Mucosa of rectum (tissue), 2 donors: Measurements from ENCODE around the gene CHRNE.

Source experiments
- H3K27ac ChIP-seq, 2 donors: one replicate each; pipeline ENCODE4 v1.7.0; 2013; ENCODE audit warnings: inconsistent platforms in 2 of 2, low read depth in 2 of 2, low read length in 2 of 2
- H3K27me3 ChIP-seq, 2 donors: one replicate each; pipeline ENCODE4 v1.7.0; 2013; ENCODE audit warnings: low read length in 2 of 2; ENCODE audit not compliant: control insufficient read depth in 2 of 2, insufficient read depth in 2 of 2
- H3K36me3 ChIP-seq, 2 donors: one replicate each; pipeline ENCODE4 v1.7.0; 2013; ENCODE audit warnings: low read length in 2 of 2; ENCODE audit not compliant: control insufficient read depth in 2 of 2, insufficient read depth in 2 of 2
- H3K4me1 ChIP-seq, 2 donors: one replicate each; pipeline ENCODE4 v1.7.0; 2013; ENCODE audit warnings: low read length in 2 of 2, mild to moderate bottlenecking in 1 of 2; ENCODE audit not compliant: control insufficient read depth in 2 of 2, insufficient read depth in 2 of 2
- H3K4me3 ChIP-seq, 2 donors: one replicate each; pipeline ENCODE4 v1.7.0; 2013; ENCODE audit warnings: low read length in 2 of 2
- H3K9ac ChIP-seq, 2 donors: one replicate each; pipeline ENCODE4 v1.7.0; 2013; ENCODE audit warnings: low read length in 2 of 2, low read depth in 1 of 2, mild to moderate bottlenecking in 1 of 2
- H3K9me3 ChIP-seq, 2 donors: one replicate each; pipeline ENCODE4 v1.7.0; 2013; ENCODE audit warnings: low read length in 2 of 2; ENCODE audit not compliant: control insufficient read depth in 2 of 2
- donor health status: healthy.
- donor health status: Normal muscosa, but diverticular disease.

The CHRNE gene

DNA sequence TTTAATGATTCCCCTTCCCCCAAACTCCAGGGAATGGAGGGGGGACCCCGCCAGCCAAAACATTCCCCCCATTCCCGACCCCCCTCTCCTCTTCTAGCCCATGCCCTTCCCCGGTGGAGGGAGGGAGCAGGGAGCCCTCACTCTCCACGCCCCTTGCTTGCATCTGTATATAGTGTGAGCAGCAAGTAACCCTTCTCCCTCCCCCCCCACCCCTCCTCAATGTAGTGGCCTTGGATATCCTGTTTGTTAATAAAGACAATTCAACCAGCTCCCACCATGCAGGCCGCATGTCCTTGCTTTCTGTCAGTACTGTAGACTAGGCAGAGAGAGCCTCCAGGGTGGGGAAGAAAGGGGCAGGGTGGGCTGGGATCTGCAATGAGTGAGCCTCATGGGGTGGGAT lies 5.1 kb downstream of the CHRNE start:
- H3K4me3 ChIP-seq, result no peak overlapping the region
- H3K9me3 ChIP-seq, result no peaks in the 10 kb centered on the region
- H3K9ac ChIP-seq, result no peak overlapping the region
- H3K27ac ChIP-seq, result no peak overlapping the region
- H3K36me3 ChIP-seq, result peaks cover 41 to 46% of the 10 kb centered on the region in 2 donors
- peaks cover 4 to 5% of the 10 kb centered on the region in 2 donors for H3K27me3 ChIP-seq
- H3K4me1 ChIP-seq, result peaks cover 17 to 21% of the 10 kb centered on the region in 2 donors

DNA sequence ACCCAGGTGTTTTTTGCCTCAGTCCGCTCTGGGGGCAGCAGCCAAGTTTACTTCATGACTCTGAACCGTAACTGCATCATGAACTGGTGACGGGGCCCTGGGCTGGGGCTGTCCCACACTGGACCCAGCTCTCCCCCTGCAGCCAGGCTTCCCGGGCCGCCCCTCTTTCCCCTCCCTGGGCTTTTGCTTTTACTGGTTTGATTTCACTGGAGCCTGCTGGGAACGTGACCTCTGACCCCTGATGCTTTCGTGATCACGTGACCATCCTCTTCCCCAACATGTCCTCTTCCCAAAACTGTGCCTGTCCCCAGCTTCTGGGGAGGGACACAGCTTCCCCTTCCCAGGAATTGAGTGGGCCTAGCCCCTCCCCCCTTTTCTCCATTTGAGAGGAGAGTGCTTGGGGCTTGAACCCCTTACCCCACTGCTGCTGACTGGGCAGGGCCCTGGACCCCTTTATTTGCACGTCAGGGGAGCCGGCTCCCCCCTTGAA lies 5.7 kb downstream of the CHRNE start:
- Histone ChIP-seq H3K36me3 (peaks cover 44 to 50% of the 10 kb centered on the region in 2 donors), H3K4me1 (peaks cover 15 to 17% of the 10 kb centered on the region in 2 donors), H3K9ac (no peak overlapping the region), H3K27ac (no peak overlapping the region), H3K4me3 (no peak overlapping the region), H3K27me3 (peaks cover 4 to 5% of the 10 kb centered on the region in 2 donors), H3K9me3 (no peaks in the 10 kb centered on the region)

DNA sequence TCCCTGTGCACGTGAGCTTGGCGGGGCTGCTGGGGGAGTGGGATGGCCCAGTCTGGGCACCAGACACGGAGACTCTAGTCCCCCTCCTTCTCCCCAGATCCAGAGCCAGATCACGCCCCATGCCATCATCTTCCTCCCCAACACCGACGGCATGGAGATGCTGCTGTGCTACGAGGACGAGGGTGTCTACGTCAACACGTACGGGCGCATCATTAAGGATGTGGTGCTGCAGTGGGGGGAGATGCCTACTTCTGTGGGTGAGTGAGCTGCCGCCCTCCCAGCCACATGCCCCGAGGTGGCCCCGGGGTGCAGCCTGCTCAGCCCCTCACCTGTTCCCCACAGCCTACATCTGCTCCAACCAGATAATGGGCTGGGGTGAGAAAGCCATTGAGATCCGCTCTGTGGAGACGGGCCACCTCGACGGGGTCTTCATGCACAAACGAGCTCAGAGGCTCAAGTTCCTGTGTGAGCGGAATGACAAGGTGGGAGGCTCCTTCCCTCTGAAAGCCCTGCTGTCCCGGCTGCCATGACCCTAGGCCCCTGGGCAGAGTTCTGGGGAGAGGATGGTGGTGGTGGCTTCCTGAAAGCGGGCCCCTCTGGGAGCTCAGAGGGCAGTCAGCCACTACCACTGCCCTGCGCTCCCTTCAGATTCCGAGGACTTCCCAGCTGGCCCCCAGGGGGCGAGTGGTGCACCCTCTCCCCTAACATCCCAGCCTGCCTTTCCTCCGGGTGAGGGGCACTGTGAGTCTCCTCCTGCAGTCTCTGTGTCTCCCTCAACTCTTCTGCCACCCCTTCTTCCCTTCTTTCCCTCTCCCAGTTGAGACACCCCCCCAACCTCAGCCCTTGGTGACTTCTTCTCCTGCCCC lies 6.3 kb downstream of the CHRNE start:
- peaks cover 49 to 56% of the 10 kb centered on the region in 2 donors for H3K36me3 ChIP-seq
- peaks cover 15 to 17% of the 10 kb centered on the region in 2 donors for H3K4me1 ChIP-seq
- H3K9me3 ChIP-seq, result no peaks in the 10 kb centered on the region
- H3K27me3 ChIP-seq, result peaks cover 4 to 5% of the 10 kb centered on the region in 2 donors
- no peak overlapping the region for H3K27ac ChIP-seq
- H3K4me3 ChIP-seq, result no peak overlapping the region
- H3K9ac ChIP-seq, result no peak overlapping the region

DNA sequence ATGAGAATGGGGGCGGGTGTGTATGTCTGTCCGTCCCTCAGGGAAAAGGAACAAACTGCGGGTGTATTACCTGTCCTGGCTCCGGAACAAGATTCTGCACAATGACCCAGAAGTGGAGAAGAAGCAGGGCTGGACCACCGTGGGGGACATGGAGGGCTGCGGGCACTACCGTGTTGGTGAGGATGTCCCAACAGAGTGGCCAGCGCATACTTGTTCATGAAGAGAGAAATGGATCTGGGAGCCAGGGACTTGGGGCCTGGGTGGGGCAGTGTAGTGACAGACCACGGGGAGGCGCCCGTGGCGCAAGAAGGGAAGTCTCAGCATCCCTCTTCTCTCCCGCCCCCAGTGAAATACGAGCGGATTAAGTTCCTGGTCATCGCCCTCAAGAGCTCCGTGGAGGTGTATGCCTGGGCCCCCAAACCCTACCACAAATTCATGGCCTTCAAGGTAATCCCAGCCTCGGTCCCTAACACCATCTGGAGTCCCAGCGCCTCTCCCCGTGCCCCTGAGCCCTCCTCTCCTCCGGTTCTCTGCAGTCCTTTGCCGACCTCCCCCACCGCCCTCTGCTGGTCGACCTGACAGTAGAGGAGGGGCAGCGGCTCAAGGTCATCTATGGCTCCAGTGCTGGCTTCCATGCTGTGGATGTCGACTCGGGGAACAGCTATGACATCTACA lies 7.1 kb downstream of the CHRNE start:
- Histone ChIP-seq H3K36me3 (peaks cover 56 to 64% of the 10 kb centered on the region in 2 donors), H3K4me1 (peaks cover 11 to 17% of the 10 kb centered on the region in 2 donors), H3K27ac (no peak overlapping the region), H3K9ac (no peak overlapping the region), H3K4me3 (no peak overlapping the region), H3K27me3 (peaks cover 4 to 5% of the 10 kb centered on the region in 2 donors), H3K9me3 (no peaks in the 10 kb centered on the region)

- H3K9ac ChIP-seq, result no peak overlapping the region
- no peaks in the 10 kb centered on the region for H3K9me3 ChIP-seq
- peaks cover 63 to 70% of the 10 kb centered on the region in 2 donors for H3K36me3 ChIP-seq
- no peak overlapping the region for H3K4me3 ChIP-seq
- peaks cover 11 to 14% of the 10 kb centered on the region in 2 donors for H3K4me1 ChIP-seq
- no peak overlapping the region for H3K27ac ChIP-seq
- peaks cover 3 to 4% of the 10 kb centered on the region in 2 donors for H3K27me3 ChIP-seq
These were observed 7.8 kb downstream of the CHRNE start for GRCh38 chr17:4895121-4895520.

DNA sequence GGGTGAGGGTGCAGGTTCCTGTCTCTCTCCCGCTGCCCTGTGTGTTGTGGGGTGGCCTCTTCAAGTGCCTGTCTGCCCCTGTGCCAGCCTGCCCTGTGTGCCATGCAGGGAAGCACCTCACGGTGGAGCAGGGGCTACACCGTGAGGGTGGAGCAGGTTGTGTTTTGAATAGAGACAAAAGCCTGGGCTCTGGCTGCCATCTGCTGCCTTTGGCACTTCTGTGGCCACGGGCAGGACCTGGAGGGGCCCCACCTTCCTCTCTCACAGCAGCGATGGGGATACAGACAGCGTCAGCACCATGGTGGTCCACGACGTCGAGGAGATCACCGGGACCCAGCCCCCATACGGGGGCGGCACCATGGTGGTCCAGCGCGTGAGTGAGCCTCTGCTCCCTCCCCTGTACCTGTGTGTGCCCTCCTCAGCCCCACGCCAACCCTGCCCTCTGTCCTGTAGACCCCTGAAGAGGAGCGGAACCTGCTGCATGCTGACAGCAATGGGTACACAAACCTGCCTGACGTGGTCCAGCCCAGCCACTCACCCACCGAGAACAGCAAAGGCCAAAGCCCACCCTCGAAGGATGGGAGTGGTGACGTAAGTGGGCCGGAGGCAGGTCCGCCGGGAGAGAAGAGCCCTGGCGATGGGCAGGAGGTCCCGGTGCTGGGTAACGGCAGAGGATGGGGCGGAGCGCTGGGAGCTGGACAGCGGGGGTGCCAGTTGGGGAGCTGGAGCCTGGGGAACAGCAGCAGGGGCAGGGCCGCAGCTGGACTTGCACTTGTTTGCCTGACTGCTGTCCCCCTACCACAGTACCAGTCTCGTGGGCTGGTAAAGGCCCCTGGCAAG lies 9.0 kb downstream of the CHRNE start:
- H3K9me3 ChIP-seq, result no peaks in the 10 kb centered on the region
- H3K4me1 ChIP-seq, result peaks cover 3 to 4% of the 10 kb centered on the region in 2 donors
- peaks cover 70 to 76% of the 10 kb centered on the region in 2 donors for H3K36me3 ChIP-seq
- H3K27me3 ChIP-seq, result no peaks in the 10 kb centered on the region
- no peak overlapping the region for H3K9ac ChIP-seq
- H3K4me3 ChIP-seq, result no peak overlapping the region
- no peak overlapping the region for H3K27ac ChIP-seq

DNA sequence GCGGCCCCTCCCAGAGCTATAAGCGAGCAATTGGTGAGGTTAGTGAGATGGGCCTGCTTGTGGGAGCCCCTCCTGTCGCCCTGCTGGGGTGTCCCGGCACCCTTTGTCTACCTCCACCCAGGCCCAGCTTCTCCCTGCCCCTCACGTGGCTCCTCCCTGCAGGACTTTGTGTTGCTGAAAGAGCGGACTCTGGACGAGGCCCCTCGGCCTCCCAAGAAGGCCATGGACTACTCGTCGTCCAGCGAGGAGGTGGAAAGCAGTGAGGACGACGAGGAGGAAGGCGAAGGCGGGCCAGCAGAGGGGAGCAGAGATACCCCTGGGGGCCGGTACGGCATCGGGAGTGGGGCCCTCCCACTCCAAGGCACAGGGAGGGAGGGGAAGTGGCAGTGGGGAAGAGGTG lies 9.6 kb downstream of the CHRNE start:
- H3K36me3 ChIP-seq, result peaks cover 71 to 78% of the 10 kb centered on the region in 2 donors
- H3K9ac ChIP-seq, result no peak overlapping the region
- H3K4me3 ChIP-seq, result no peak overlapping the region
- H3K27ac ChIP-seq, result no peak overlapping the region
- no peaks in the 10 kb centered on the region for H3K27me3 ChIP-seq
- H3K4me1 ChIP-seq, result no peaks in the 10 kb centered on the region
- H3K9me3 ChIP-seq, result no peaks in the 10 kb centered on the region

GRCh38 chr17:4892499-4893221 lies 10.2 kb downstream of the CHRNE start:
- Histone ChIP-seq H3K36me3 (peaks cover 72 to 80% of the 10 kb centered on the region in 2 donors), H3K27ac (no peak overlapping the region), H3K4me3 (no peak overlapping the region)

More at GRCh38 chr17:4892499-4893221, 10.2 kb downstream of the CHRNE start:
- Histone ChIP-seq H3K9ac (no peak overlapping the region), H3K4me1 (no peaks in the 10 kb centered on the region), H3K27me3 (no peaks in the 10 kb centered on the region), H3K9me3 (no peaks in the 10 kb centered on the region)
